Measurements from ENCODE around the gene MS4A10.
"Not testable (repeated sequence)": the region's sequence is repeated elsewhere in the genome, so short reads cannot be mapped to it uniquely, and the experiment has no call there.

Gene MS4A10

DNA sequence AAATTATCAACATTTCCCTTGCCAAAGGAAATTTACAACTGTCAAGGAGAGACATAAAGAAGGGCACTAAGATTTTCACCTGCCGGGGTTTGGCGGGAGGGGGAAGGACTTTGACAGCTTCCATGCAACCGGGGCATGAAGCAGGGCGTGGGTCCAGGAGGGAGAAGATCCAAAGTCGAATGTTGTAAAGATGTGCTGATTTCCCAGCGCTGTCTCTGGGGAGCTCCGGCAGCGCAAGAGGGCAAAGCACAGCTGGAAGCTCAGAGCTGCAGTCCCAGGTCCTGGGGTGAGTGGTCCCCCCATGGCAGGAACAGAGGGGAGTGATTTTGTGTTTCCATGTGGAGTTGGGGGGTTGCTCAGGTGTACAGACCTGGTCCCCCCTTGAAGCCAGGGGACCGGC lies at the start of gene MS4A10:
TSS of gene MS4A10 (plus strand) at position 198 of the 400 bp plus-strand sequence. CDS start 5,003 bp downstream, outside the sequence.
- no peak for DNase-seq

DNA sequence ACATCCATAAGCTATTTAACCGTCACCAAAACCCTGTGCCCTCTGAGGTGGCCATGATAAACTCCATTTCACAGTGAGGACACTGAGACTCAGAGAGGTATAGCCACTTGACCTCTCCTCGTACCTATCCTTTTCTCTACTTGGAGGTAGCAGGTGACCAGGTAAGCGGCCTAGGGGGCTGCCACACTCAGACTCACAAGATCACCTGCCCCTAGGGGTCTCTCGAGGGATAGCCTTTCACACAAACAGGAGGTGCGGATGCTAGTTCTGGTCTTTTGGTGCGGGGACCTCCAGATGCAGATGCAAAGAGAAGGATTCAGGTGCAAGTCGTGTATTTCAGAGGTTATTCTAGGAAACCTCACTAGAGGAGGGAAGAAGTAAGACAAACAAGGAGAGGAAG lies 46.0 kb upstream of the MS4A10 start:
- DNase-seq: no peak

DNA sequence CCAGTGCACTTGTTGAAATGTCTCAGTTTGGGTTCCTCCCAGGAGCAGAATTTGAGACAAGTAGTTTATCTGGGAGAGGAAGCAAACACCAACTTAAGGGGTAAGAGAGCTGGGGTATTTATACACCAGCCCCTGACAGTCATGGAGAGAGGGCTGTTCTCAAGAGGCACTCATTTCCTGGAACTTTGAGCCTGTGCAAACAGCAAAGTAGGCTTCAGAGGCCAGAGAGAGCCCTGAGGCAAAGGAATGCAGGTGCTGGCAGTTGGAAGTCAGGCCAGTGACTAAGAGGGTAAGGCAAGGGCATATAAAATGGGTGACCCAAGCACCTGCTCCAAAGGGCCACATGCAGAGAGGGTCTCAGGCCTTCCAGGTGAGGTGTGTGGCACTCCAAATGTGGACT lies 44.6 kb upstream of the MS4A10 start:
- DNase-seq: no peak

DNA sequence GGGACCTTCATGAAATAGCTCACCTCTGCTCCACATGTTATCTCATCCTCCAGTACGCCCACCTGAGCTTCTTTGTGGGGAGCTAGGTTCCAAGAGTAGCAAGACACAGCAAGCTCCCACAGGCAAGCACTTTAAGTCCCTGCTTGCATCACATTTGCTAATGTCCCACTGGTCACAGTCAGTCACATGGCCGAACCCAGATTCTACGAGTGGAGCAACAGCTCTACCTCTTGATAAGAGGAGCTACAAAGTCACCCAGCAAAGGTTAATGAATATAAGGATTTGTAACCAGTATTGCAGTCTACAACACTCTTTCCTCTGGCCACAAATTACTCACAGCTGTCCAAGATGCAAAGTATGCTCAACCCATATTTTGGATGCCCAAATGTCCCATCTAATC lies 43.7 kb upstream of the MS4A10 start:
- DNase-seq: no peak

DNA sequence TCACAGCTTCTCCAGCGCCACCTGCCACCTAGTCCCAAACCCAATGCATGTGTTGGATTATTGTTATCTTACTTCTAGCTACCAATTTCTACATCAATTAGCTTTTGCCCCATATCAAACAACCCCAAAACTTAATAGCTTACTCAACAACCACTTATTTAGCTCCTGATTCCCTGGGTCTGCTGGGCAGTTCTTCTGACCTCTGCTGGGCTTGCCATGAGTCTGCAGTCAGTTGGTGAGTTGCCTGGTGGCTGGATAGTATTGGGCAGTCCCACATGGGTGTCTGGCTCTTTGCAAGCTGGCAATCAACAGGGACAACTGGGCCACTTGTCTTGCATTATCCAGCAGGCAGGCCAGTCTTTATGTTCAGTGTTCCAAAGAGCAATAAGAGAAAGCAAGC lies 42.1 kb upstream of the MS4A10 start:
- no peak for DNase-seq

DNA sequence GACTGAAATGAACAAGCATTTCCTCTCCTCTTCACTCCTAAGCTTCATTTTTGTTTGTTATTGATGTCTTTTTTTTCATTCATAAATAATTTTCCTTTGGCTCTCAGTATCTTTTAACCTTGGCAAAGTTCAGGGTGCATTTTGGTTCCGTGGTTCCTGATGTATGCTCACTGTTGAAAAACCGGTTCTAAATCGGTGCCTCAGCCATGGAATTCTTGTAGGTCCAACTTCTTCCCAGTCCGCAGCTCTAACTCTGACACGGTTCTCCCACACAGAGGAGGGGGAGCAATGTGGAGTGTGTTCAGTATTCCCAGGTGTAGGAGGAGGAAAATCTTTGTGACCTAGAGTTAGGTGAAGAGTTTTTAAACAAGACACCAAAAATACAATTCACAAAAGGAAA lies 41.0 kb upstream of the MS4A10 start:
- no peak for DNase-seq

DNA sequence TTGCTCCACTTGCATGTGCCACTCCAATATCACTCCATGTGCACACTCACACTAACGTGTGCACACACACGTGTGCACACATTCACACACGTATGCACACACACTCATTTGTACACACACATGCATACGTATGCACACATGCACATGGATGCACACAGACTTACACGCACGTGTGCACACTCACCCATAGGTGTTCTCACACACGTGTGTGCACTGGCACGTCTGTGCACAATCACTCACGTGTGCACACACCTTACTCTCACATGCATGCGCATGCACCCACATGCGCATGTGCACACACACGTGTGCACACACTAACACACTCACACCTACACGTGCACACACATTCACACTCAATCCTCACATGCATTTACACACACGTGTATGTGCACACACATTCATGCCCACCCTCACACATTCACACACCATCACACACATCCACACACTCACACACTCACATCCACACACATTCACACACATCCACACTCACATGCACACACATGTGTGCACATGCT lies 37.7 kb upstream of the MS4A10 start:
- DNase-seq: no peak

DNA sequence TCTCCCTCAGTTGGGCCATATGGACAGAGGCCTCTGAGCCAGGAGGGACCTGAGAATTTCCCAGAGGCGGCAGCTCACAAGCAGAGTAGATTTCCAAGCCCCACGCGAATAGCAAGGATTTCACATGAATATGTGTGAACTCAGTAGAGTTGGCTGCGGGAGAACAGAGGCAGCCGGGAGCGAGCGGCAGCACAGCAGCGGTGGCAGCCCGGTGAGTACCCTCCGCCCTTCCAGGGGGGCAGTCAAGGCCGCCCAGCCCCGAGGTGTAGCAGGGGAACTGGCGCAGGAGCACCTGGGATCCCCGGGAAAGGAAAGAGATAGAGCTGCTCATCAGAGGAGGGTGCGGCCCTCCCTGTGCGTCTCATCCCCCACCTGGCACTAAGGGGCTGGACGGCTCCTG lies 36.9 kb upstream of the MS4A10 start:
- DNase-seq: no peak

DNA sequence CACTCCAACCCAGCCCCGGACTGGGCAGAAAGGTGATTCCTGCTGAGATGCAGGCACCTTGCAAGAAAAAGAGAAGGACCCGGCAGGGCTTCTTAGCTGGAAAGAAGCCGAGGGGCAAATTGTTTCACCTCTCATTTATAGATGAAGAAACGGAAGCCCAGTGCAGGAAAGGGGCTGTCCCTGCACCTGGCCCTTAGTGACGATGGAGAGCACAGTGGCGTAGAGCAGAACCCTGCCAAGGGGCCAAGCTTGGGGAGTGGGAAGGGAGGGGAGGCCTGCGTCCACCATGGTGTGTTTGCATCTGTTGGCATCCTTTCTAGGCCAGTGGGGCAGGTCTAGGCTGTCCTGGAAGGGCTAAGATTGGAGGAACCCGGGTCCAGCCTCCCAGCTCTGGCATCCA lies 36.3 kb upstream of the MS4A10 start:
- DNase-seq: no peak

DNA sequence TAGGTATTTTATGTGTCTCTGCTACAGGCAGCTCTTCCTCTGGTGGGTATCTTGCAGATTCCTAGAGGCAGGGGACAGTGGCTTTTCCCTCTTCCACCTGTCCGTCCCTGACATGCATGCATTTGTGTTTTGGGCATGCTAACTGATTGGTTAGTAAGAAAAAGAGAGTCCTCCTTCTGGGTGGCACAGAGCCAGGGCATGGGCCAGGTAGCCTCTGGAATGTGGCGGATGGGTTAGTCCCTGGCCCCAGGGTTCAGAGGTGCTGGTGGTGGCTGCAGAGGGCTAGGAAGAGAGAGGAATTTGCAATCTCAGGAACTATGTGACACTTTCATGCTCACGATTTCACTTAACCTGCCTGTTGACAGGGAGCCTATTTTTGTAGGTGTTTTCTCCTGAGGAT lies 34.2 kb upstream of the MS4A10 start:
- DNase-seq: no peak

DNA sequence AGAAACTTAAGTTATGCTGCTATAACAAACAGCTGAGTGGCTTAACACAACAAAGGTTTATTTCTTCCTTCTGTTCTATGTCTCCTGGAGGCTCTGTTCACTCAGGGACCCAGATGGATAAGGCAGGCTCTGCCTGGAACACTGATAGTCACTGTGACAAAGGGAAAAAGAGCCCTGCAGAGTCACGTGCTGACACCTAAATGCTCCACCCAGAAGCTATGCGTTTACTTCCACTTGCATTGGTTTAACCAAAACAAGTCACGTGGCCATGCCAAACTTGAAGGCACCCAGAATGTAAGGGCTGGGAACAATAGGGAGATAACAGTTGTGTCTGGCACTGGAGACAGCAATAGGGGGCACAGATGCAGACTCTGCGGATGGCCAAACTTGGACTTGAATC lies 31.8 kb upstream of the MS4A10 start:
- no peak for DNase-seq

DNA sequence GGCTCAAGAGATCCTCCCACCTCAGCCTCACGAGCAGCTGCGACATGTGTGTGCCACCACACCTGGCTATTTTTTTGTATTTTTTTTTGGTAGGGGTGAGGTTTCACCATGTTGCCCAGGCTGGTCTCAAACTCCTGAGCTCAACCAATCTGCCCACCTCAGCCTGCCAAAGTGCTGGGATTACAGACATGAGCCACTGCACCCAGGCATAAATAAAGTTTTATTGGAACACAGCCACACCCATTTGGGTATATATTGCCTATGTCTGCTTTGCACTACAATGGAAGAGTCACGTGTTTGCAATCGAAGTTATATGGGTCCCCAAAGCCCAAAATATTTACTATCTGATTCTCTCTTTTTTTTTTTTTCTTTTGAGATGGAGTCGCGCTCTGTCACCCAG lies 30.2 kb upstream of the MS4A10 start:
- DNase-seq: no peak

DNA sequence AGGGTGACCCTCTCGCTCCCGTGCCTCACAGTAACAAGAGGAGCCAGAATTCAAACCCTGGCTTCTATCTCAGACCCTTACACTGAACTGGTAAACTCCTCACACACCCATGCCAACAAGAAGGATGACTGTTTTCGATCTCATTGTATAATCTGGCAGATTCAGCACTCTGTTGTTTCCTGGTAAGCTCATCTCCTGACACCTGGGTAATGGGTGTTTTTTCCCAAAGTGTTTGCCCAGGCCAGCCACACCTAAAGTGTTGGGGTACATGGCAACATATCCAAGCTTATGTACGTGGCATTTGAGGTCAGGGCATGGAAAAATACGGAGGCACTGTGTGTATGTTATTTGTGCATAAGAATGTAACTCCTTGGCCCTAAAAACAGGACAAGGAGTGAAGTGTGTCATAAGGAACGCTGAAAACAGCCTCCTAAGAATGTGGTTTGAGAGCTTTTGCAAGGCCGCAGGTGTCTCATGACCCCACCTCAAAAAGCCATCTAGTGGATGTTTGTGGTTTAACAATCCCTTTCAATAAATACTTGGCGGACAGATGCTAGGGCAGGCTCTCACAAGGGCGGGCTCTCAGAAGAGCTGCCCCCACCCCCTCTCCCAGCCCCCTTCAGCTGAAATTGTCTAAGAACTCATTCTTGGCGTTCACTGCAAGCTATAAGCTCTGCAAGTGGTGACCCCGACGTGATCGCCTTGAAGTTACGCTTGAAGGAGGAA lies 28.7 kb upstream of the MS4A10 start, which contains the start of gene MS4A15:
TSS of gene MS4A15 (plus strand) at position 561 of the 726 bp plus-strand sequence. CDS start 6,867 bp downstream, outside the sequence.
- DNase-seq: no peak

DNA sequence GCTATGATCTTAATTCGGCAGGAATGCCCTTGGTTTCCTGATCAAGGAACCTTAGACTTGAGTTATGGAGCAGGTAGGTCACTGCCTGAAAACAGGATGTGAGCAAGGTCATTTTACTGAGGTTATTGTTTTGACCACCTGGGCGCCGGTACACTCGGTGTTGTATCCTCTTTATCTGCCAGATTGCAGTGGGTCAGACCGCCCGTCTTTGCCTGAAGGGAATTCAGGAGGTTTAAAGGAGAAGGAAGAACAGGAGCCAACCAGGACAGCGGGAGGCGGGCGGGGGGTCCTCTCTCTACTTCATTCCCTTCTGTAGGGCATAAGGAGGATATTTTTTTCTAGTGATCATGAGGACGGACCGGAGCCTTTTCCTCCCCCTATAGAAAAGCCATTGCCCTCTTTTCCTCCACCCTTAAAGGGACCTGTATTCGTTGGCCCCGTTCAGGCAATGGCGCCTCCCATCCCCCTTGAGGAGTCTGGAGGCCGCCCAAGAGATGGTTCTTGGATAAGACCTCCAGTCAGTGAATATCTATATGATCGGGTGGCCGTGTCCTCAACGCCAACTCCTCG lies 27.8 kb upstream of the MS4A10 start:
- no peak for DNase-seq

DNA sequence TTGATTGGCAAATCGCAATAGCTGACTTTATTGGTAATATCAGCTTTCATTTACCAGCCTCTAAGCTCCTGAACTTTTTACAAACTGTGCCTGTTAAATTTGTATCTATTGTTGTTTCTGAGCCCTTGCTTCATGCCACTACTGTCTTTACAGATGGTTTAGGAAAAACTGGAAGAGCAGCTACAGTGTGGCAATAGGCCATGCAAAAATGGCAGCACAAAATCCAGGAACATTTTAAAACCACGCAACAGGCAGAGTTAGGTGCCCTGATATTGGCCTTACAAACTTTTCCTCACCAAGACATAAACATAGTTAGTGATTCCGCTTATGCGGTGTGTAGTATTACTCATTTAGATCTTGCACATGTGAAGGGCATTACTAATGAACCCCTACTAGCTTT lies 26.5 kb upstream of the MS4A10 start:
- not testable (repeated sequence) for DNase-seq

DNA sequence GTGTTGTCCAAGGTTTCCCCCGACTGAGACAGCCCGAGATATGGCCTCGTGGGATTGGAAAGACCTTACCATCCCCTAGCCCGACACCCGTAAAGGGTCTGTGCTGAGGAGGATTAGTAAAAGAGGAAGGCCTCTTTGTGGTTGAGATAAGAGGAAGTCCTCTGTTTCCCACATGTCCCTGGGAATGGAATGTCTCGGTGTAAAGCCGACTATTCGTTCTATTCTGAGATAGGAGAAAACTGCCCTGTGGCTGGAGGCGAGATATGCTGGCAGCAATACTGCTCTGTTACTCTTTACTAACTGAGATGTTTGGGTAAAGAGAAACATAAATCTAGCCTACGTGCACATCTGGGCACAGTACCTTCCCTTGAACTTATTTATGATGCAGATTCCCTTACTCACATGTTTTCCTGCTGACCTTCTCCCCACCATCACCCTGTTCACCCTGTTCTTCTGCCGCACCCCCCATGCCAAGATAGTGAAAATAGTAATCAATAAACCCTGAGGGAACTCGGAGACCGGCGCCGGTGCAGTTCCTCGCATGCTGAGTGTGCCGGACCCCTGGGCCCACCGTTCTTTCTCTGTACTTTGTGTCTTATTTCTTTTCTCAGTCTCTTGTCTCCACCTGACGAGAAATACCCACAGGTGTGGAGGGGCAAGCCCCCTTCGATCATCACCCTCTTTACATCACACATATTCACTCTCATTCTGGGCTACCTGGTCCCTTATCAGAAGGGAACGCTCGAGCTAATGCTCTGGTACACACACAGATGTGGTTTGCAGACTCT lies 25.5 kb upstream of the MS4A10 start:
- DNase-seq: not testable (repeated sequence)

DNA sequence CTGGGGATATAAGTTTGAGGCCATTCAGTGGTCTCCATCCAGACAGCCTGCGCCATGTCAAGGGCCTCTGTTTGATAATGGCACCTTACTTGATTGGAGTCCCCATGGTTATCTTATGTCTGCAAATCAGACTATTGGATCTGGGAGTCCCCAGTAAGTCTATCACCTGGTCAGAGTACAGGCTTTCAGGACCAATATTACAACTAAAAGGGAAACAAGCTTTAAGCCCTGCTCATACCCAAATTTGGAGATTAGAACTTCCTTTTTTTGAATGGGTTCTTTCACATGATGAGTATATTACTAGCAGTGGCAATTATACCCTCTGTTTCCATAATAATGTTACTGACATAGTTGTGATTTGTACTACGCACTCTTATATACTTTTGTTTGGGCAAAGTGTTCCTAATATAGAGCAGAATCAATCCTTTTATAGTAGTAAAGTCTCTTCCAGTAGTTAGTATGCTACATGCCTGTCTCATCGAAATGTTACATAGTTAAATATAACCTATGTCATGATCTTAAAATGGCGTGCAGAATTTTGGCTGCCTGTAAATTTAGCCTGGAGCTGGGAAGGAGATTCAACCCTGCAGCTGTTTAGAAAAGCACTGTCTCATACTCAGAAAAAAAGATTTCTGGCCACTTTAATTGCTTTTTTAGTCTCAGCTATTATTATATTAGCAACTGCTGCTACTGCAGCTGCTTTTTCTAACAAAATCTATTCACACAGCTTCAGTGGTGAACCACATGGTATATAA lies 23.5 kb upstream of the MS4A10 start:
- peak; percentile 17 for DNase-seq

DNA sequence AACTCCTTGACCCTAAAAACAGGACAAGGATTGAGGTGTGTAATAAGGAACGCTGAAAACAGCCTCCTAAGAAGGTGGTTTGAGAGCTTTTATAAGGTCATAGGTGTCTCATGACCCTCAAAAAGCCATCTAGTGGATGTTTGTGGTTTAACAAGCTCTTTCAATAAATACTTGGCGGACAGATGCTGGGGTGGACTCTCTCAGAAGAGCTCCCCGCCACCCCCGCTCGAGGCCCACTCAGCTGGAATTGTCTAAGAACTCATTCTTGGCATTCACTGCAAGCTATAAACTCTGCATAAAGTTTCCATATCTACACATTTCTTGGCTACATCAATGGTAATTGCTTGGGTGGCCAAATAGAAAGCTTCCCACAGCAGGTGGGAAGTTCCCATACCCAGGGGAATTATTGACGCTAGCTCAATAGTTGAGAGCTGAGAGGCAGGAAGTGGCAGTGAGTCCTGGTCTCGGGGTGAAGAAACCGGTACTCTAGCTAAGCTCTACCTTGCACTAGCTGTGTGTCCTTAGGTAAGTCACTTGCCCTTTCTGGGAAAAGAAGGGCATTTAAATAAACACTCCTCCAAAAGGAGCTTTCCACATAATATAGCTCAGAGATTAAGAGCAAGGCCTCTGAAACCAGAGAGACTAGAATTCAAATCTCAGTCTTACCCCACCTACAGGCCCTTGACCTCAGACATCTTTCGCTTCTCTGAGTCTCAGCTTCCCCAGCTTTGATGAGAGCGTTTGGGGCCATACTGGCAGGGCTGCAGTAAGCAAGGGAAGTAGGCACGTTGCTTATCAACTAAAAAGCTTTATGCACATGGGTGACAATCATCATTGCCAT lies 22.1 kb upstream of the MS4A10 start:
- peak; percentile 72 for DNase-seq

DNA sequence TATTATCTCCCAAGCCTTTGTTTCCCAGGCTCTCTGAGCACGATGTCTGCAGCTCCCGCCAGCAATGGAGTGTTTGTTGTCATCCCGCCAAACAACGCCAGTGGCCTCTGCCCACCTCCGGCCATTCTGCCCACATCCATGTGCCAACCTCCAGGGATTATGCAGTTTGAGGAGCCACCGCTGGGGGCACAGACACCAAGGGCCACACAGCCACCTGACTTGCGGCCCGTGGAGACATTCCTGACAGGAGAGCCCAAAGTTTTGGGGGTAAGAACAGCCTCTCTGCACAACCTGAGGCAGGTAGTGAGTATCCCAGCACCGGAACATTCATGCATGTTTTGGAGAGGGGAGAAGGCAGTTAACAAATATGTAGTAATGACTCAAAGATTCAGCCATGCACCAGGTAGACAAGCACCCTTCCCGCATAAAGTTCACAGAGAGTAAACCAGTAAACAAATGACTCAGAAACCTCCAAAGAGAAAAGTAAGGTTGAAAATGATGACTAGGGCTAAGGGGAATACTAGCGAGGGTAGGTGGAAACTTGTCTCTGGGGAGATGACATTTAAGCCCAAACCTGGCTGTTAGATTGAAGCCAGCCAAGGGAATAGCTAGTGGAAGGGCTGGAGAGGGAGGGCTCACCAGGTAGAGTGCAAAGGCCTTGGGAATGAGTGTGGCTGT lies 21.3 kb upstream of the MS4A10 start:
- peak; percentile 14 for DNase-seq

DNA sequence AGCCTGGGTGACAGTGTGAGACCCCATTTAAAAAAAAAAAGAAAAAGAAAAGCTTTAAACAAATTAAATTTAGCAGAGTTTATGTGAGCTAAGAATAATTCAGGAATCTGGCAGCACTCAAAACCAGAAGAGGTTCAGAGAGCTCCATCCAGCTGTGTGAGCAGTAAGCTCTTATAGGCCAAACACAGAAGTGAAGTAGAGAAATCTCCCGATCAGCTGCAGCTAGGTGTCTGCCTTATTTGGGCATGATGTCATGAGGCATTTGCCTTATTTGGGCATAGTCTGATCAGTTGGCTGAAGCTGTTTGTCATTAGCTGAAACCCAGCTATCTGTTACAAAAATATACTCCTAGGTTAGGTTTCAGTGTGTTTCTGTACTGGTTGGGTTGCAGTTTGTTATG lies 20.3 kb upstream of the MS4A10 start:
- no peak for DNase-seq

DNA sequence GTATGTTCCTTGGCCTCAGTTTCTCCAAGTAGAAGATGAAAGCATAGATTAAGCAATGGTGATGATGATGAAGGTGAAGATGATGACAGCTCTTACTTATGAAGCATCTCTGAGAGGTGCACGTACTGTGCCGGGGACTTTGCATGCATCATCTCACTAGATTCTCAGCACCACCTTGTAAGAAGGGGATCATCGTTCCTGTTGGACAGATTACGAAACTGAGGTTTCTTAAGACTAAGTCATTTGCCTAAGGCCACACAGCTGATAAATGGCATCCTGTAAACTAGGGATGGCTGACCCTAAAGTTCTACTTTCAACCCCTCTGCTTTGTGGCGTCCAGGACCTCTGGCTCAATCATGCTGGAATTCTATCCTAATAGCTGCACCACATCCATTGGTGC lies 19.8 kb upstream of the MS4A10 start:
- no peak for DNase-seq
